Measurements from ENCODE around the gene ACVRL1.
"Not testable (repeated sequence)": the region's sequence is repeated elsewhere in the genome, so short reads cannot be mapped to it uniquely, and the experiment has no call there.

GRCh38 chr12:51885294-51886020 lies 21.8 kb upstream of the ACVRL1 start:
- TF ChIP-seq CTCF, POLR2A (IDR thresholded peaks at IDR 0.05): not testable (repeated sequence)
